BLaER1 treated with 17β-estradiol and CSF1 and Interleukin-3, amounts not matched to agents 10 nM and 100 nM (cell line): Measurements from ENCODE around the gene CFP.

Experiments
- H3K27ac ChIP-seq, 11 experiments: shearing (Covaris generic); formaldehyde crosslinking; 2 replicates each; pipeline ENCODE4 v1.8.1; 2022
- H3K27me3 ChIP-seq, 11 experiments: shearing (Covaris generic); formaldehyde crosslinking; 2 replicates each; pipeline ENCODE4 v1.8.1; 2022
- H3K36me3 ChIP-seq, 11 experiments: shearing (Covaris generic); formaldehyde crosslinking; 2 replicates each; pipeline ENCODE4 v1.8.1; 2022
- H3K4me1 ChIP-seq, 10 experiments: shearing (Covaris generic); formaldehyde crosslinking; 2 replicates each; pipeline ENCODE4 v1.8.1; 2022
- H3K4me2 ChIP-seq, 11 experiments: shearing (Covaris generic); formaldehyde crosslinking; 2 replicates each; pipeline ENCODE4 v1.8.1; 2022
- H3K4me3 ChIP-seq, 10 experiments: shearing (Covaris generic); formaldehyde crosslinking; 2 replicates each; pipeline ENCODE4 v1.8.1; 2022
- H3K9ac ChIP-seq, 11 experiments: shearing (Covaris generic); formaldehyde crosslinking; 2 replicates each; pipeline ENCODE4 v1.8.1; 2022
- H3K9me3 ChIP-seq, 11 experiments: shearing (Covaris generic); formaldehyde crosslinking; replicated peaks in 1 of 11; 2 replicates each; pipeline ENCODE4 v1.8.1; 2022
- H4K20me1 ChIP-seq, 11 experiments: shearing (Covaris generic); formaldehyde crosslinking; 2 replicates each; pipeline ENCODE4 v1.8.1; 2022
- Cebpa-rat ChIP-seq, 11 experiments: shearing (Covaris generic); IDR thresholded peaks; 2 replicates each; pipeline ENCODE4 v1.8.1; 2022

CFP gene

DNA sequence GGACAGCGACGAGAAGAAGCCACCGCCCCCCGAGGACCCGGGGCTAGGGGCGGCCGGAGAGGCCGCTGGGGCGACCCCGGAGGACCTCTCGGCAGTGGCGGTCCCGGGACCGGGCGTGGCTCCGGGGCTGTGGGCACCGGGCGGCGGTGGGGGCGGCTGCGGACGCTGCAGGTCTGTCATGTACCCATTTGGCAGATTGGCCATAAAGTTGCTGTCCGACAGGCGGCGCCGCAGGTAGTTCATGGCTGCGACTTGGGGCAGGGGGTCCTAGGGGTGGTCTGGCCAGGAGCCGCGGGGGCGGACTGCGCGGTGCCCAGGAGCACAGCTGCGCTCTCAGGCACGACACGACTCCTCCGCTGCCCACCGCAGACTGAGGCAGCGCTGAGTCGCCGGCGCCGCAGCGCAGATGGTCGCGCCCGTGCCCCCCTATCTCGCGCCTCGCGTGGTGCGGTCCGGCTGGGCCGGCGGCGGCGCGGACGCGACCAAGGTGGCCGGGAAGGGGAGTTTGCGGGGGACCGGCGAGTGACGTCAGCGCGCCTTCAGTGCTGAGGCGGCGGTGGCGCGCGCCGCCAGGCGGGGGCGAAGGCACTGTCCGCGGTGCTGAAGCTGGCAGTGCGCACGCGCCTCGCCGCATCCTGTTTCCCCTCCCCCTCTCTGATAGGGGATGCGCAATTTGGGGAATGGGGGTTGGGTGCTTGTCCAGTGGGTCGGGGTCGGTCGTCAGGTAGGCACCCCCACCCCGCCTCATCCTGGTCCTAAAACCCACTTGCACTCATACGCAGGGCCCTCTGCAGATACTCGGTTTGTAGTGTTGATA is 10.0 kb downstream of the CFP start, which contains the start of gene SYN1:
SYN1 (minus strand) TSS at position 372 of the 817 bp plus-strand sequence; CDS start at position 243, 129 bp downstream.
- TF ChIP-seq Cebpa-rat (IDR thresholded peaks at IDR 0.05): no peak
- H3K4me1 ChIP-seq: peaks cover 0 to 17% (median 7%) of the 10 kb centered on the region in 10 experiments; a peak in 10 of 20 replicates
- H3K27ac ChIP-seq: no peak within 1 kb of the TSS
- H3K4me2 ChIP-seq: peak within 1 kb of the TSS; percentile 27 to 76 (median 51); a peak in 18 of 22 replicates
- H3K9ac ChIP-seq: no peak within 1 kb of the TSS
- H3K27me3 ChIP-seq: peaks cover 0 to 64% (median 48%) of the 10 kb centered on the region in 11 experiments; a peak in 17 of 22 replicates
- H4K20me1 ChIP-seq: peaks cover 0 to 8% (median 0%) of the 10 kb centered on the region in 11 experiments; a peak in 5 of 22 replicates
- no peaks in the 10 kb centered on the region for H3K36me3 ChIP-seq
- peak within 1 kb of the TSS in 2 of 10 experiments; percentile 11 to 14; a peak in 2 of 20 replicates for H3K4me3 ChIP-seq
- H3K9me3 ChIP-seq: peaks cover 0 to 10% (median 0%) of the 10 kb centered on the region in 11 experiments; a peak in 6 of 22 replicates

DNA sequence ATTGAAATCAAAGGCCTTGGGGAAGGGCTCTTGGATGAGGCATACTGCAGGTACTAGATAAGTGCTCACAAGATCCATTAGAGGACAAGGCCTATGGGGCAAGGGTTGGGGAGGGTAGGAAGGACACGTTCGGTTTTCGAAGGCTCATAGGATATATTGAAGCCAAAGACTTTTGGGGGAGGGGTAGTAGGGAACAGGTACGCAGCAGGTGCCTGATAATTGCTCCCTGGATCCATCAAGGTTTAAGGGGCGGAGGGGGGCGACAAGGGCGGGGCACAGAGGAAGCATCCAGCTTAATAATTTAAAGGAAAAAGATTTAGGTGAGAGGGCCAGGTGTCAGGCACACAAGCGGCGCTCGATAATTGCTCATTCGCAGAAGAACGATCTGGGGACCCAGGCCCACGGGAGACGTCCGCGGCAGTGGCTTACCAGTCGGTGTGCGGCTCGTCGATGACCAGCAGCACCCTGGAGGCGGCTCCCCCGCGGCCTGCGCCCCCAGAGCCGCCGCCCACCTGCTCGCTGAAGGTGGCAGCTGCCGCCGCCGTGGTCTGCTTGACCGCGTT is 10.7 kb downstream of the CFP start:
- Histone ChIP-seq H3K36me3 (no peaks in the 10 kb centered on the region), H3K27me3 (peaks cover 0 to 64% (median 48%) of the 10 kb centered on the region in 11 experiments; a peak in 18 of 22 replicates), H3K27ac (no peak overlapping the region), H4K20me1 (peaks cover 0 to under 1% (median 0%) of the 10 kb centered on the region in 11 experiments; a peak in 4 of 22 replicates), H3K4me1 (peaks cover 0 to 15% (median 7%) of the 10 kb centered on the region in 10 experiments; a peak in 10 of 20 replicates), H3K4me2 (peak overlapping the region in 2 of 11 experiments; percentile 54 to 69; a peak in 2 of 22 replicates), H3K9me3 (peaks cover 0 to 10% (median 0%) of the 10 kb centered on the region in 11 experiments; a peak in 6 of 22 replicates), H3K9ac (no peak overlapping the region), H3K4me3 (no peak overlapping the region)
- TF ChIP-seq Cebpa-rat (IDR thresholded peaks at IDR 0.05): no peak

DNA sequence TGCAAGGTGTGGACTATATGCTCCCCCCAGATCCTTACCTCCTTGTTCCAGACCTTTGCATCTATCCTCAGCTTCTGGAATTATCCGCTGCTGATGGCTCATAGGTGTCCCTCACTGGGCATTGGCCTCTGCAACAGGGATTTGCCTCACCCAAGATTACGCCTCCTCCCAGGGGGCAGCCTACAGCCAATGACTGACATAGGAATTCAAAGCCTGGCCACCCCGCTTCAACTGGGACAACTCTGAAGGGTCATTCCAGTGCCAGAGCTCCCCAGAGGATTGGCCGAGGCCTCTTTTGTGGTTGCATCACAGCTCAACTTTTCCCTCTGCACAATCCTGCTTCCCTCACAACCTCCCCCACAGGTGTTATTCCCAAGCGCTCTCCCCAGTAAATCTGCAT is 15.1 kb downstream of the CFP start:
- H4K20me1 ChIP-seq: no peaks in the 10 kb centered on the region; a peak in 4 of 22 replicates
- H3K27ac ChIP-seq: no peak overlapping the region
- H3K4me1 ChIP-seq: peaks cover 0 to 1% (median 0%) of the 10 kb centered on the region in 10 experiments; a peak in 1 of 20 replicates
- TF ChIP-seq Cebpa-rat (IDR thresholded peaks at IDR 0.05): no peak
- H3K9ac ChIP-seq: no peak overlapping the region
- H3K4me2 ChIP-seq: no peak overlapping the region
- peaks cover 0 to 19% (median 13%) of the 10 kb centered on the region in 11 experiments; a peak in 11 of 22 replicates for H3K9me3 ChIP-seq
- no peak overlapping the region for H3K4me3 ChIP-seq
- peaks cover 0 to 79% (median 60%) of the 10 kb centered on the region in 11 experiments; a peak in 18 of 22 replicates for H3K27me3 ChIP-seq
- no peaks in the 10 kb centered on the region for H3K36me3 ChIP-seq

DNA sequence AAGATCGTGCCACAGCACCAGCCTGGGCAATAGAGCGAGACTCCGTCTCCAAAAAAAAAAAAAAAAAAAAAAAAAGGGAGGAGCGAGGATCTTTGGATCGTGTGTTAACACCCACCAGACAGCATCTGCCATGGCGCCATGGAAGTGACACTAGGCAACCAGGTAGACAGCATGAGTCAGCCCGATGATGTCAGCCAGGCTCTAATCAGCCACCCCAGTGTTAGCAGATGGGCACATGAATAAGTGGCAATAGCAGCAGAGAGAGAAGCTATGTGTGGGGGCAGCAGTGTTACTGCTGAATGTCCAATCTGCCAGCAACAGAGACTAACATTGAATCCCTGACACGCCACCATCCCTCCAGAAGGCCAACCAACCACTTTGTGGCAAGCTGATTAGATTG is 16.6 kb downstream of the CFP start:
- Histone ChIP-seq H3K4me2 (no peak overlapping the region), H3K4me1 (peaks cover 0 to 15% (median 8%) of the 10 kb centered on the region in 10 experiments; a peak in 17 of 20 replicates), H3K9me3 (peaks cover 0 to 21% (median 11%) of the 10 kb centered on the region in 11 experiments; a peak in 10 of 22 replicates), H3K36me3 (no peaks in the 10 kb centered on the region), H3K27me3 (peaks cover 0 to 79% (median 55%) of the 10 kb centered on the region in 11 experiments; a peak in 18 of 22 replicates), H3K27ac (no peak overlapping the region), H4K20me1 (no peaks in the 10 kb centered on the region; a peak in 5 of 22 replicates), H3K4me3 (no peak overlapping the region), H3K9ac (no peak overlapping the region)
- no peak for TF ChIP-seq Cebpa-rat (IDR thresholded peaks at IDR 0.05)

DNA sequence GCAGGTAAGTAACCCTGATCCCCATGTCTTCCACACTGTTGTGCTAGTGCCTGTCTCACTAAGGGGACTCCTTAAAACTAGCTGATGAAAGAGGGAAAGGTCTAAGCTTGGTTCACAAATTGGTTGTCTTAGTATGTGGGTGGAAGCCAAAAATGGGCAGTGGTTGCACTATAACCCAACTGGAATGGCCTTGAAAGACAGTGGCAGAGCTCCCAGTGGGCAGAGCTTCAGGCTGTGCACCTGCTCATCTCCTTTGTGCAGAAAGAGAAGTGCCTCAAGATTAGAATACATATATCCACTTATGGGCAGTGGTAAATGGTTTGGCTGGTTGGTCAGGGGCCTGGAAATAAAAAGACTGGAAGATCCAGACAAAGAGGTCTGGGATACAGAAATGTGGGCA is 17.3 kb downstream of the CFP start:
- H3K4me1 ChIP-seq: peaks cover 0 to 22% (median 12%) of the 10 kb centered on the region in 10 experiments; a peak in 18 of 20 replicates
- no peak overlapping the region for H3K27ac ChIP-seq
- no peaks in the 10 kb centered on the region; a peak in 5 of 22 replicates for H4K20me1 ChIP-seq
- H3K36me3 ChIP-seq: no peaks in the 10 kb centered on the region
- no peak overlapping the region for H3K4me3 ChIP-seq
- H3K27me3 ChIP-seq: peaks cover 0 to 78% (median 51%) of the 10 kb centered on the region in 11 experiments; a peak in 18 of 22 replicates
- H3K9me3 ChIP-seq: peaks cover 0 to 21% (median 11%) of the 10 kb centered on the region in 11 experiments; a peak in 10 of 22 replicates
- no peak for TF ChIP-seq Cebpa-rat (IDR thresholded peaks at IDR 0.05)
- H3K9ac ChIP-seq: no peak overlapping the region
- H3K4me2 ChIP-seq: no peak overlapping the region

DNA sequence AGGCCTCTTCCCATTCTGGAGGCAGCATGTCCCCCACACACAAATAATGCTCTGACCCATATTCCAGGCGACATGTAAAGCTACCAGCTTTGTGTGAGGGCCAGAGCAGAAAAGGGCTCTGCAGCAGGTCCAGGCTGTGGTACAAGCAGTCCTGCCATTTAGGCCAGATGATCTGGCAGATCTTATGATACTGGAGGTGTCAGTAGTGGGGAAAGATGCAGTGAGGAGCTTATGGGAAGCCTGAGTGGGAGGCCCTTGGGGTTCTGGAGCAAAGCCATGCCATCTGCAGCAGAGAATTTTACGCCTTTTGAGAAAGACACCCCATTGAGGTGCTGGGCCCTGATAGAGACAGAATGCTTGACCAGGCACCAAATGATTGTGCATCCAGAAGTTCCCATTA is 17.8 kb downstream of the CFP start:
- Histone ChIP-seq H3K36me3 (no peaks in the 10 kb centered on the region), H3K9me3 (peaks cover 0 to 21% (median 11%) of the 10 kb centered on the region in 11 experiments; a peak in 10 of 22 replicates)
- TF ChIP-seq Cebpa-rat (IDR thresholded peaks at IDR 0.05): no peak

DNA sequence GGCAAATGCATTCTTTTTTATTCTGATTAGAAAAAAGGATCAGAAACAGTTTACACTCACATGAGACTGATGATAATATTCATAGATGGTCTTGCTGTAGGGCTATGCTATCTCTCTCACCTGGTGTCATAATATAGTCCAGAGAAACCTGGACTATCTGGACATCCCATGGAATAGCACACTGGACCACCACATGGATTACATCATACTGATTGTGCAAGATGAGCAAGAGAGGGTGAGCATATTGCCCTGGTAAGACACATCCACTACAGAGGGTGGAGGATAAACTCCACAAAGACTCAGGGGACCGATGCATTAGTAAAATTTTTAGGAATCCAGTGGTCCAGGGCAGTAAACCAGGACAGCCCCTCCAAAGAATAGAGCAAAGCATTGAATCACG is 18.2 kb downstream of the CFP start:
- Histone ChIP-seq H3K4me2 (no peak overlapping the region), H3K4me1 (peaks cover 0 to 22% (median 13%) of the 10 kb centered on the region in 10 experiments; a peak in 18 of 20 replicates), H3K9ac (no peak overlapping the region), H3K4me3 (no peak overlapping the region), H3K27me3 (peaks cover 0 to 77% (median 47%) of the 10 kb centered on the region in 11 experiments; a peak in 18 of 22 replicates), H4K20me1 (no peaks in the 10 kb centered on the region; a peak in 5 of 22 replicates), H3K36me3 (no peaks in the 10 kb centered on the region), H3K9me3 (peaks cover 0 to 21% (median 11%) of the 10 kb centered on the region in 11 experiments; a peak in 10 of 22 replicates), H3K27ac (no peak overlapping the region)
- no peak for TF ChIP-seq Cebpa-rat (IDR thresholded peaks at IDR 0.05)

More for the DNA sequence above, 17.8 kb downstream of the CFP start:
- Histone ChIP-seq H3K4me1 (peaks cover 0 to 22% (median 13%) of the 10 kb centered on the region in 10 experiments; a peak in 18 of 20 replicates), H3K27ac (no peak overlapping the region), H3K27me3 (peaks cover 0 to 77% (median 49%) of the 10 kb centered on the region in 11 experiments; a peak in 18 of 22 replicates), H3K9ac (no peak overlapping the region), H3K4me3 (no peak overlapping the region), H4K20me1 (no peaks in the 10 kb centered on the region; a peak in 5 of 22 replicates), H3K4me2 (no peak overlapping the region)

DNA sequence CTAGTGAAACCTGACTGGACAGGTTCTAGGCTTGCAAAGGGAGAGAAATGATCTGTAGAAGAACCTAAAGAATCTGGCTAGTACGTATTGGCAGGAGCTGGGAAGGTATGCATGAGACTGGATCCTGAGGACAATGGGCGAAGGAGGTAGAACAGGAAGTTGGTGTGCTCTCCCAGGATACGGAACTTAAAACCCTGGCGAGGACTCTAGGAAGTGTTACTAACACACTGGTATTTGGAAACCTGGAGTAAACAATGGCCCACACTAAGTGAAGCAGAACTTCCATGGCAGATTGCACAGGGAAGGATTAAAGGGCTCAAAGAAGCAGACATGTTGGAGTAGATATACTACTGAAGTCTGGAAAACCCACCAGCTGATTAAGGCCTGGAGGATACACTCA is 19.2 kb downstream of the CFP start:
- Histone ChIP-seq H3K4me3 (no peak overlapping the region), H3K4me1 (peaks cover 0 to 24% (median 13%) of the 10 kb centered on the region in 10 experiments; a peak in 18 of 20 replicates), H3K27me3 (peaks cover 2 to 76% (median 48%) of the 10 kb centered on the region in 11 experiments; a peak in 18 of 22 replicates), H3K9ac (no peak overlapping the region), H4K20me1 (no peaks in the 10 kb centered on the region; a peak in 5 of 22 replicates), H3K9me3 (peaks cover 0 to 21% (median 11%) of the 10 kb centered on the region in 11 experiments; a peak in 10 of 22 replicates), H3K27ac (no peak overlapping the region), H3K4me2 (no peak overlapping the region), H3K36me3 (no peaks in the 10 kb centered on the region)
- TF ChIP-seq Cebpa-rat (IDR thresholded peaks at IDR 0.05): no peak
